ENCODE results near the gene FAT1.

- TF ChIP-seq POLR2A (IDR thresholded peaks at IDR 0.05) (no peak), CTCF (IDR thresholded peaks at IDR 0.05 in 4 of 5, conservative IDR thresholded peaks at IDR 0.05 in 1 of 5) (no peak)
These were observed 72.0 kb downstream of the FAT1 start for GRCh38 chr4:186651624-186652023.

Data from gastrocnemius medialis (tissue), 4 donors.